Activated CD8-positive, alpha-beta T cell treated with anti-CD3 and anti-CD28 coated beads, Interleukin-2, amount 10 ng/mL, durations not matched to agents 7 days and 5 days (primary cell): ENCODE results near the gene SLC22A16. TPM values are rescaled to one million over a fixed set of nuclear protein-coding genes. Genes with fewer than 3 reads are reported as not detected.

Source experiments
- ATAC-seq: fragments of 150-1000 bp; cut with Tn5 transposase; one replicate; pipeline ENCODE4 v1.10.0; 2021; ENCODE audit warnings: moderate library complexity
- CTCF ChIA-PET: fragments of 350-600 bp; sonication (Branson Sonifier 250); formaldehyde crosslinking; loops from one replicate; lab custom pipeline; 2021; ENCODE audit warnings: antibody characterized with exemption; lab: Charles Lee
- POLR2A ChIA-PET: fragments of 350-600 bp; sonication (Branson Sonifier 250); formaldehyde crosslinking; loops from one replicate; lab custom pipeline; 2021; ENCODE audit warnings: antibody characterized with exemption; lab: Charles Lee
- DNase-seq: peaks from one replicate; pipeline ENCODE4 v3.0.0-alpha.2; 2020
- H3K27ac Mint-ChIP-seq: one replicate; pipeline ENCODE4 v1.8.0; 2021; ENCODE audit warnings: mild to moderate bottlenecking, mixed read lengths
- H3K27me3 Mint-ChIP-seq: one replicate; pipeline ENCODE4 v1.8.0; 2021; ENCODE audit warnings: low read depth, mixed read lengths
- H3K36me3 Mint-ChIP-seq: one replicate; pipeline ENCODE4 v1.8.0; 2021; ENCODE audit warnings: low read depth, mixed read lengths
- H3K4me1 Mint-ChIP-seq: one replicate; pipeline ENCODE4 v1.8.0; 2021; ENCODE audit warnings: low read depth, mixed read lengths
- H3K4me3 Mint-ChIP-seq: one replicate; pipeline ENCODE4 v1.8.0; 2021; ENCODE audit warnings: mild to moderate bottlenecking, mixed read lengths
- H3K9me3 Mint-ChIP-seq: one replicate; pipeline ENCODE4 v1.8.0; 2022; ENCODE audit warnings: mixed read lengths; ENCODE audit not compliant: insufficient read depth
- total RNA-seq, 2 experiments: library from RNA; stranded (reverse); gene quantifications; one replicate each; pipeline ENCODE4 v1.2.3, GENCODE V29; 2021

Gene SLC22A16
- total RNA-seq, 2 experiments from 2014 or later: not detected

DNA sequence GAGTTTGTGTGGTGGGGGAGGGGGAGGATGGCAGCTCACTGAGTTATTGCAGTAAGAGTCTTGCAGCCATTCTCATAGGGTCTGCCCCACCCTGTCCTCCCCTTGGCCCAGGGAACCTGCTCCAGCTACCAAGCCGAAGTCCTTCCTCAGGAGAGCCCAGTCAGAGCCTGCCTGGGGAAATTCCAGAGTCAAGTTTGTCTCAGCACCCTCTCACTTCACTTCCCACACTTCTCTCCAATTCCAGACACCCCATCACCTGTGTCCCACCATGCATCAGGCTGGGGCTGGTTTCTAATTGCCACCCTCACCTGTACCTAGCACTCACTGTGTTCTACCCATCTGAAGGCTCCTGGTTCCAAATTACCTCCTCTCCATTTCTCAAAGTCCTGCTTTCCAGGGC lies 10.3 kb upstream of the SLC22A16 start:
- no peak for DNase-seq

DNA sequence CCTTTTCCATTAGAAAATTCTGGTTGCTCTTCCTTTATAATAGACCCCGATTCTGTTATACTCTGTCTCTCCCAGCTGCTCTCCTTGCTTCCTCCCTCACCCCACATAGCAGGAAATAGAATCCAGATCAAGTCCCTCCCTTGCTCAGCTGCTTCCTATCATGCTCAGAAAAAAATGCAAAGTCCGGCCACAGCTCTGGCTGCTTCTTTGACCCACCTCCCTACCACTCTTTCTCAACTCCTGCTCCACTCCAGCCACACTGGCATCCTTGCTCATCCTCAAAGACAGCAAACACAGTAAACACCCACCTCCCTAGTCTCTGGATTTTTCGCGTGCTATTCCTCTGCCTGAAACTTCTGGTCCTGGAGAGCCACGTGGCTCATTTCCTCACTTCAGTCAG lies 9.1 kb upstream of the SLC22A16 start:
- H3K27ac Mint-ChIP-seq: no peak overlapping the region
- POLR2A ChIA-PET: no interaction called here
- CTCF ChIA-PET: no interaction called here

More for the DNA sequence above, 10.3 kb upstream of the SLC22A16 start:
- no peak overlapping the region for H3K27ac Mint-ChIP-seq
- no peak for ATAC-seq
- H3K4me1 Mint-ChIP-seq: no peaks in the 10 kb centered on the region
- H3K27me3 Mint-ChIP-seq: peaks cover 18% of the 10 kb centered on the region
- H3K9me3 Mint-ChIP-seq: peaks cover 4% of the 10 kb centered on the region
- H3K36me3 Mint-ChIP-seq: no peaks in the 10 kb centered on the region
- no peak overlapping the region for H3K4me3 Mint-ChIP-seq
- POLR2A ChIA-PET: no interaction called here
- CTCF ChIA-PET: no interaction called here

DNA sequence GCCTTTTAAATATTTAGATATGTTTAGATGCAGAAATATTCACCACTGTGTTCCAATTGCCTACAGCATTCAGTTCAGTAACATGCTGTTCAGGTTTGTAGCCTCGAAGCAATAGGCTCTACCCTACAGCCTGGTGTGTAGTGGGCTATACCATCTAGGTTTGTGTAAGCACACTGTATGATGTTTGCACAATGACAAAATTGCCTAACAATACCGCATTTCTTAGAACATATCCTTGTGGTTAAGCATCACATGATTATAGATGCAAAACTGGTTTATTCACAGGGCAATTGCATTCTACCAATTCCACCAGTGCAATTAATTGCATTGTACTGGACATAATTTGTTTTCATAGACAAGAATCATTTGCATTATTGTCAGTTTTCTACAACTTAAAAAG lies 7.9 kb upstream of the SLC22A16 start:
- DNase-seq (no peak), ATAC-seq (no peak)
- Mint-ChIP-seq H3K27me3 (peaks cover 21% of the 10 kb centered on the region), H3K4me3 (no peak overlapping the region), H3K9me3 (peaks cover 11% of the 10 kb centered on the region), H3K4me1 (no peaks in the 10 kb centered on the region), H3K36me3 (no peaks in the 10 kb centered on the region), H3K27ac (no peak overlapping the region)
- CTCF ChIA-PET: no interaction called here
- POLR2A ChIA-PET: no interaction called here

More for the DNA sequence above, 9.1 kb upstream of the SLC22A16 start:
- no peak for ATAC-seq
- no peaks in the 10 kb centered on the region for H3K36me3 Mint-ChIP-seq
- peaks cover 11% of the 10 kb centered on the region for H3K9me3 Mint-ChIP-seq
- H3K27me3 Mint-ChIP-seq: peaks cover 21% of the 10 kb centered on the region
- H3K4me3 Mint-ChIP-seq: no peak overlapping the region
- H3K4me1 Mint-ChIP-seq: no peaks in the 10 kb centered on the region
- DNase-seq: no peak

DNA sequence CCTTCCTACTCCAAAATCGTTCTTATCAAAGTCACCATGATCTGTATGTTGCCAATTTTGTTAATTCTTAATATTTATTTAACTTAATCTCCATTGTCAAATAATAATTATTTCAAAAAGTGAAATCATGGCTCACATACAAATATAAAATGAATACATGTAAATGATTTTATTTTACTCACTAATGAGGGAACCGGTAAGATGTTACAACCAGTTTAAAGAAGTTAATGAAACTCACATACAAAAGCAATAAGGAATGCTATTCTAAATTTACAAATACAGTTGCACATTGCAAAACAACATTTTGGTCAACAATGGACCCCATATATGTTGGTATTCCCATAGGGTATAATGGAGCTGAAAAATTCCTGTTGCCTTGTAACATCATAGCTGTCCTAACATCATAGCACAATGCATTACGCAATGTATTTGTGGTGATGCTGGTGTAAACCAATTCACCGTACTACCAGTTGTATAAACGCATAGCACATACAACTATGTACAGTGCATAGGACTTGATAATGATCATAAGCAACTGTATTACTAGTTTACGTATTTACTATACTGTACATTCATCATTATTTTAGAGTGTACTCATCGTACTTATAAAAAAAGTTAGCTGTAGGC lies 6.5 kb upstream of the SLC22A16 start:
- Mint-ChIP-seq H3K4me3 (no peak overlapping the region), H3K27me3 (peaks cover 30% of the 10 kb centered on the region), H3K36me3 (no peaks in the 10 kb centered on the region), H3K9me3 (peaks cover 11% of the 10 kb centered on the region), H3K4me1 (no peaks in the 10 kb centered on the region), H3K27ac (no peak overlapping the region)
- ChIA-PET POLR2A (no interaction called here), CTCF (no interaction called here)
- ATAC-seq: no peak
- no peak for DNase-seq

DNA sequence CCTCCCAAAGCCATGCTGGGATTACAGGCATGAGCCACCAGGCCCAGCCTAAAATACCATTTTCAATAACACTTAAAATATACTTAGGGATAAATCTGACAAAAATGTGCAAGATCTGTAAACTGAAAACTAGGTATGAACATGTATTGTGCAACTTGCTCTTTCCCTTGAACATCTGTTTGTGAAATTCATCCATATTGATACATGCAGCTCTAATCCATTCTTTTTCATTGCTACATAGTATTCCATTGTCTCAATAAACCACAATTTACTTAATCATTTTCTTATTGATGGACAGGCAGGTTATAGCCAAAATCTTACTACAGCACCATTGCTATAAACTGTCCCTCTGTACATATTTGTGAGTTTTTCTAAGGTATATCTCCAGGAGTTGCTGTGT lies 4.7 kb upstream of the SLC22A16 start:
- no peaks in the 10 kb centered on the region for H3K36me3 Mint-ChIP-seq
- H3K27ac Mint-ChIP-seq: no peak overlapping the region
- H3K4me1 Mint-ChIP-seq: no peaks in the 10 kb centered on the region
- CTCF ChIA-PET: no interaction called here
- DNase-seq: no peak
- peaks cover 26% of the 10 kb centered on the region for H3K27me3 Mint-ChIP-seq
- POLR2A ChIA-PET: no interaction called here
- no peak for ATAC-seq
- no peak overlapping the region for H3K4me3 Mint-ChIP-seq
- peaks cover 11% of the 10 kb centered on the region for H3K9me3 Mint-ChIP-seq

DNA sequence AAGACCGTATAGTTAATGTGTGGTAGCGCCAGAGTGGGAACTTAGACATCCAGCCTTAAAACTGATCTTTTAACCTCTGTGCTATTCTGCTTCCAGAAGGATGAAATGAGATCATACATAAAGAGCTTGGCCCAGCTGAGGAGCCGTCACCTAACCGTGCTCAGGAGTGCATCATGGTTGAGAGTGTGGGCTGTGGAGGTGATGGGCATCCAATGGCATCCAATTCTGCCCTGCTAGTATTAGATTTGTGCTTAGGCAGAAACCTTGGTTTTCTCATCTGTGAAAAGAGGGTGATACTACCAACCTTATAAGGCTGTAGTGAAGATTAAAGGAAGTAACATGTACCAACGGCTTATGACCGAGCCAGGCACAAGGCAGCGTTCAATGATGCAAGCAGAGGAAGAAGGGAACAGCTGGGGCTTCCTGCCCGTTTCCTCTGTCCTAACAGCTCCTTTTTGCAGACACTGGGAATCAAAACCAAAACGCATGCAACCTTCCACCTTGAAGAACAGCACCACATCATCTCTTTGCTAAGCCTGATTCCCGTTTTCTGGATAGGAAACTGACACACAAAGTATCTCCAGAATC lies 1.3 kb downstream of the SLC22A16 start:
- no peak overlapping the region for H3K27ac Mint-ChIP-seq
- H3K9me3 Mint-ChIP-seq: no peaks in the 10 kb centered on the region
- DNase-seq (no peak), ATAC-seq (no peak)
- POLR2A ChIA-PET: no interaction called here
- peaks cover 33% of the 10 kb centered on the region for H3K27me3 Mint-ChIP-seq
- H3K4me1 Mint-ChIP-seq: peaks cover 8% of the 10 kb centered on the region
- CTCF ChIA-PET: no interaction called here
- H3K4me3 Mint-ChIP-seq: peak overlapping the region; percentile 52
- no peaks in the 10 kb centered on the region for H3K36me3 Mint-ChIP-seq

DNA sequence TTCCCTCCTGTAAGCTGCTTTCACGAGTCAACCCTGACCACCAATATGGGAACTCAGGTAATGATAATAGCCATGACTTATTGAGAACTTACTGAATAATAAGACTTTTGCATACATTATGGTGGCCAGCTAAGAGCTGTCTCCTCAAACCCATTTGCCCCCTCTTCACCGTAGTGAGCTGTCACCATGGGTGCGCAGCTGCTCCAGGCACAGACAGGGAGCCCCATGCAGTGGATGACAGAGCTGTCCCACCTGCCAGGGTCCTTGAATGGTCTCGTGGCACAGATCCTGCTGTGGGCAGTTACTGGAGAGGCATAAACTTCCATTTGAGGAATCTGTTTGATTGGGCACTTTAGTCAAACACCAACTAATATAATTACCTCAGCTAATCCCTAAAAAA lies 1.9 kb downstream of the SLC22A16 start:
- ATAC-seq (no peak), DNase-seq (no peak)
- Mint-ChIP-seq H3K36me3 (no peaks in the 10 kb centered on the region), H3K4me3 (no peak overlapping the region), H3K27ac (no peak overlapping the region), H3K27me3 (peaks cover 33% of the 10 kb centered on the region), H3K4me1 (peaks cover 8% of the 10 kb centered on the region), H3K9me3 (no peaks in the 10 kb centered on the region)
- ChIA-PET CTCF (no interaction called here), POLR2A (no interaction called here)

DNA sequence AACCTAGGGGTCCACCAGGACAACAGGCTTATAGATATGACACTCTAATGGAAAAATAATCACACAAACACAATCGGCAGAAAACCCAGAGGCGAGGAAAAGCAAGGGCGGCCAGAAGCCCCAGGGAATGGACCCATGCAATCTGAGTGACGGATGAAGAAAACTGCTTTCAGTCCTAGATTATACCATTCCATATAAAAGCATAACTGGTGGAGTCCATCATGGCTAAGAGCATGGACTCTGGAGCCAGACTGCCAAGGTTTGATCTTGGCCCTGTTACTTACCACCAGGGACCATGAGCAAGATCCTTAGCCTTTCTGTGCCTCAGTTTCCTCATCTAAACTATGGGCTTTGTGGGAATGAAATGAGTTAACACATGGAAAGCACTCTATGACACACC lies 3.7 kb downstream of the SLC22A16 start:
- CTCF ChIA-PET: no interaction called here
- Mint-ChIP-seq H3K36me3 (no peaks in the 10 kb centered on the region), H3K27me3 (peaks cover 25% of the 10 kb centered on the region), H3K4me3 (no peak overlapping the region), H3K27ac (no peak overlapping the region), H3K9me3 (no peaks in the 10 kb centered on the region), H3K4me1 (peaks cover 8% of the 10 kb centered on the region)
- DNase-seq (no peak), ATAC-seq (no peak)
- POLR2A ChIA-PET: no interaction called here

DNA sequence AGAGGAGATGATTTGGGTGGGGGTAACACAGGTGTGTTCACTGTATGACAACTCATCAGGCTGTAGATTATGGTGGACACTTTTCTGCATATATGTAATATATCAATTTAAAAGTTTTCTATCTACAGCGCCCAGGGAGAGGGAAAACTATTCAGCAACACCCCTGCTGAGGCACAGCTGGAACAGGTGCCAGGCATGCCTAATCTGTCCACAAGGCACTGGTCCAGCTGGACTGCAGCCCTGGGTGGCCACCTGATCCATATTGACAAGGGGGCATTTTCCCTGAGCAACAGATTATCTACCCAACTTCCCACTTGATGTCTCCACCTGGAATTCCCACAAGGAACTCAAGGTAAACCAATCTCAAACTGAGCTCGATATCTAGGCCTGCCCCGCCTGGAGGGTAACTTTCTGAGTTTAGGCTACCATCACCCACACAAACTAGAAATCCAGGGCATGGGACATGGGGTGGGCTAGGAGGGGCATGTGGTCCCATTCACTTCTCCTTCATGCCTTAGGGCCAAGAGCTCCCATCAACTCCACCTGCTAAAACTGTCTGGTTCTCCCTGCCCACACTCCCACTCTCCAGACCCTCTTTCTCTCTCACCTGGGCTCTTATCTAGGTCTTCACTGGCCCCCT lies 4.6 kb downstream of the SLC22A16 start:
- ATAC-seq (no peak), DNase-seq (no peak)
- Mint-ChIP-seq H3K4me1 (peaks cover 8% of the 10 kb centered on the region), H3K4me3 (no peak overlapping the region), H3K27ac (no peak overlapping the region), H3K27me3 (peaks cover 29% of the 10 kb centered on the region), H3K36me3 (no peaks in the 10 kb centered on the region), H3K9me3 (no peaks in the 10 kb centered on the region)
- ChIA-PET CTCF (no interaction called here), POLR2A (no interaction called here)

DNA sequence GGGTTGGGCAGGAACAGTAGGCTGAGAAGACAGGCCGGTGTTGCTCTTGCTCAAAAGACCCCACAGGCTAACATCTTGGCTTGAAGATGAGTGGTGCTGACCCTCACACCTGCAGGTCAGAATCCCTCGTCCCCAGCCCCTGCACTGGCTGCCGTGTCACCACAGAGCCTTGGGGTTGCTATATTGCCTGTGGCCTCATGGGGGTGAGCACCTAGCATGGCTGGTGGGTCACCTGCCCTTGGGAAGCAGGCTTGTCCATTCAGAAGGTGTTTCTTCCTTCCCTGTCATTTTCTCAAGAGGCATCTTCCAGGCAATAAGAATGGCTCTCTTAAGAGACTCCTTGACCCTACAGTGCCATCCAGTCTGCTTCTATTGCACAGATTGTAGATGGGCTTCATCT lies 7.7 kb downstream of the SLC22A16 start:
- Mint-ChIP-seq H3K4me3 (no peak overlapping the region), H3K27me3 (peaks cover 29% of the 10 kb centered on the region), H3K4me1 (no peaks in the 10 kb centered on the region), H3K36me3 (no peaks in the 10 kb centered on the region), H3K27ac (no peak overlapping the region), H3K9me3 (peaks cover 5% of the 10 kb centered on the region)
- no peak for ATAC-seq
- no peak for DNase-seq
- POLR2A ChIA-PET: no interaction called here
- CTCF ChIA-PET: no interaction called here

DNA sequence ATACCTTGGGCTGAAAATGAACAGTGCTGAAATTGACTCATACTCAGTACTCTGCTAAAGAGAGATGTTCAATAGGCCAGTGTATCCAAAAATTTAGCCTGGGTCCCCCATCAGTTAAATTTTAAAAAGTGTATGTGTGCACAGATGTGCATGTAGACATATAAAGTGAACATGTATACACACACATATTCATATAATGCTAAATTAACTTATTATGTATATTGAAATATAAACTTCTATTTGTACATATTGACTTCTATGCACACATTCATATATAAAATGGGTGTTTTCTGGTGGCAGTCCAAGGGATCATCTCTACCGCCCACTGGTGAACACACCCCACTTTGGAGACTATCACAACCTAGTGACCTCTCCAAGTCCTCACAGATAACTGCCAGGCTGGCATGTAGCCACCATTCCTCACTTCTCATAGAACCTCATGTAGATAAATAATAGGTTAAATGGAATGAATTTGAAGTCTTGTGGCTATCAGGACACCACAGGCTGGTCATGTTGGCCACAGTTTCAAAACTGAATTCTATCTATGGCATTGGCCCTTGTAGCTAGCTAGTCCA lies 8.8 kb downstream of the SLC22A16 start:
- no peak overlapping the region for H3K27ac Mint-ChIP-seq
- ChIA-PET CTCF (no interaction called here), POLR2A (no interaction called here)
- H3K9me3 Mint-ChIP-seq: peaks cover 16% of the 10 kb centered on the region
- H3K36me3 Mint-ChIP-seq: peaks cover 2% of the 10 kb centered on the region
- no peak for DNase-seq
- H3K4me3 Mint-ChIP-seq: no peak overlapping the region
- H3K4me1 Mint-ChIP-seq: no peaks in the 10 kb centered on the region
- ATAC-seq: no peak
- peaks cover 29% of the 10 kb centered on the region for H3K27me3 Mint-ChIP-seq

DNA sequence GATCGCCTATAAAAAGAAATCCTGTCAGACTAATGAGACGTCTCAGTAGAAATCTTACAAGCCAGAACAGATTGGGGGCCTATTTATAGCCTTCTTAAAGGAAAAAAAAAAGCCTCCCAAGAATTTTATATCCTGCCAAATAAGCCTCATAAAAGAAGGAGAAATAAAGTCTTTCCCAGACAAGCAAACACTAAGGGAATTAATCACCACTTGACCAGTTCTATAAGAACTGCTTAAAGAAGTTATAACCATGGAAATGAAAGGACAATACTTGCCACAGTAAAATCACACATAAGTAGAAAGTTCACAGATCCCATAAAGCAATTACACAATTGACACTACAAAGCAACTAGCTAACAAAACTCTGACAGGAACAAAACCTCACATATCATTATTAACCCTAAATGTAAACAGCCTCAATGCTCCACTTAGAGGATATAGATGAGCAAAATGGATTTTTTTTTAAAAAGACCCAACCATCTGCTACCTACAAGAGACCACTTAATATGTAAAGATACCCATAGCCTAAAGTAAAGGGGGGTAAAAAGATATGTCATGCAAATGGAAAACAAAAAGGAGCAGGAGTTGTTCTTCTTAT lies 13.4 kb downstream of the SLC22A16 start:
- ChIA-PET POLR2A (no interaction called here), CTCF (no interaction called here)
- Mint-ChIP-seq H3K27me3 (peaks cover 24% of the 10 kb centered on the region), H3K27ac (no peak overlapping the region), H3K9me3 (peaks cover 30% of the 10 kb centered on the region), H3K36me3 (peaks cover 2% of the 10 kb centered on the region), H3K4me3 (no peak overlapping the region), H3K4me1 (no peaks in the 10 kb centered on the region)
- DNase-seq: no peak
- ATAC-seq: no peak
